Activated T-helper 1 cell treated with anti-CD3 and anti-CD28 coated beads, Interleukin-12 subunit alpha, Interleukin-12 subunit beta, Interleukin-2, Interleukin-4 antibody, amounts not matched to agents 30 ng/mL and 10 ng/mL and 1 ng/mL, durations not matched to agents 14 hours and 24 hours and 36 hours (primary cell): ENCODE measurements around the gene WWTR1. TPM values are rescaled to one million over a fixed set of nuclear protein-coding genes. Genes with fewer than 3 reads are reported as not detected.

Experiments used
- DNase-seq: peaks from one replicate; pipeline ENCODE4 v3.0.0; 2021; ENCODE audit warnings: low spot score
- H3K27ac Mint-ChIP-seq: one replicate; pipeline ENCODE4 v1.8.0; 2021; ENCODE audit warnings: mild to moderate bottlenecking, mixed read lengths
- H3K27me3 Mint-ChIP-seq: one replicate; pipeline ENCODE4 v1.8.0; 2022; ENCODE audit warnings: mild to moderate bottlenecking, moderate library complexity, mixed read lengths; ENCODE audit not compliant: insufficient read depth
- H3K36me3 Mint-ChIP-seq: one replicate; pipeline ENCODE4 v1.8.0; 2021; ENCODE audit warnings: low read depth, mixed read lengths
- H3K4me1 Mint-ChIP-seq: one replicate; pipeline ENCODE4 v1.8.0; 2021; ENCODE audit warnings: low read depth, mixed read lengths
- H3K4me3 Mint-ChIP-seq: one replicate; pipeline ENCODE4 v1.8.0; 2021; ENCODE audit warnings: mild to moderate bottlenecking, moderate library complexity, mixed read lengths
- H3K9me3 Mint-ChIP-seq: one replicate; pipeline ENCODE4 v1.8.0; 2021; ENCODE audit warnings: mixed read lengths
- intact Hi-C: fragments of 100-400 bp; cut with micrococcal nuclease; formaldehyde crosslinking; loops from one replicate; pipeline ENCODE4 v1.15.1; 2024
- total RNA-seq: library from RNA; stranded (reverse); gene quantifications from 2 replicates; pipeline ENCODE4 v1.2.3, GENCODE V29; 2022

WWTR1 gene
- total RNA-seq, 1 donor from 2014 or later = 0.57 TPM

- Mint-ChIP-seq H3K36me3 (peaks cover 2% of the 10 kb centered on the region), H3K27me3 (peaks cover 20% of the 10 kb centered on the region), H3K27ac (no peak overlapping the region), H3K4me3 (no peak overlapping the region), H3K9me3 (no peaks in the 10 kb centered on the region), H3K4me1 (no peaks in the 10 kb centered on the region)
- intact Hi-C loops = no loop called here
- DNase-seq = no peak
These were observed 27.0 kb downstream of the WWTR1 start for GRCh38 chr3:149630806-149631205.

GRCh38 chr3:149628957-149629670 lies 28.7 kb downstream of the WWTR1 start:
- peaks cover under 1% of the 10 kb centered on the region for H3K4me1 Mint-ChIP-seq
- no peaks in the 10 kb centered on the region for H3K9me3 Mint-ChIP-seq
- intact Hi-C loops = no loop called here
- no peak overlapping the region for H3K27ac Mint-ChIP-seq
- H3K36me3 Mint-ChIP-seq = no peaks in the 10 kb centered on the region
- DNase-seq = no peak
- H3K4me3 Mint-ChIP-seq = no peak overlapping the region
- peaks cover 16% of the 10 kb centered on the region for H3K27me3 Mint-ChIP-seq

- no peak overlapping the region for H3K4me3 Mint-ChIP-seq
- no peak overlapping the region for H3K27ac Mint-ChIP-seq
- no peak for DNase-seq
- H3K9me3 Mint-ChIP-seq = no peaks in the 10 kb centered on the region
- intact Hi-C loops = no loop called here
- peaks cover 10% of the 10 kb centered on the region for H3K27me3 Mint-ChIP-seq
- H3K36me3 Mint-ChIP-seq = no peaks in the 10 kb centered on the region
- peaks cover 11% of the 10 kb centered on the region for H3K4me1 Mint-ChIP-seq
These were observed 31.2 kb downstream of the WWTR1 start for GRCh38 chr3:149626671-149627070.

GRCh38 chr3:149625795-149626194 lies 32.0 kb downstream of the WWTR1 start:
- Mint-ChIP-seq H3K4me1 (peaks cover 19% of the 10 kb centered on the region), H3K36me3 (no peaks in the 10 kb centered on the region), H3K9me3 (no peaks in the 10 kb centered on the region), H3K27ac (no peak overlapping the region), H3K27me3 (peaks cover 8% of the 10 kb centered on the region), H3K4me3 (no peak overlapping the region)
- intact Hi-C loops = no loop called here
- DNase-seq = no peak

- Mint-ChIP-seq H3K4me3 (no peak overlapping the region), H3K36me3 (peaks cover 3% of the 10 kb centered on the region), H3K9me3 (no peaks in the 10 kb centered on the region), H3K27me3 (peaks cover 5% of the 10 kb centered on the region), H3K27ac (no peak overlapping the region), H3K4me1 (peaks cover 31% of the 10 kb centered on the region)
- no peak for DNase-seq
- intact Hi-C loops = loop anchor here (5.0 kb wide), 1 partner anchor 1138 kb away; the partner anchor contains the start of gene SIAH2
These were observed 34.0 kb downstream of the WWTR1 start for GRCh38 chr3:149623824-149624223.

GRCh38 chr3:149621218-149622005 lies 36.4 kb downstream of the WWTR1 start:
- intact Hi-C loops = loop anchor here (1.0 to 5.0 kb wide), 4 partner anchors 35 to 1141 kb away; partner anchors contain the start of gene SIAH2
- peak overlapping the region; percentile 2 for H3K27ac Mint-ChIP-seq

GRCh38 chr3:149620291-149621020 lies 37.4 kb downstream of the WWTR1 start:
- Mint-ChIP-seq H3K4me1 (peaks cover 31% of the 10 kb centered on the region), H3K27ac (peak overlapping the region; percentile 50), H3K36me3 (peaks cover 3% of the 10 kb centered on the region), H3K4me3 (no peak overlapping the region), H3K9me3 (no peaks in the 10 kb centered on the region), H3K27me3 (peaks cover 7% of the 10 kb centered on the region)
- DNase-seq = no peak
- intact Hi-C loops = loop anchor here (1.0 to 5.0 kb wide), 6 partner anchors 36 to 1142 kb away; partner anchors contain the start of gene SIAH2

More at GRCh38 chr3:149621218-149622005, 36.4 kb downstream of the WWTR1 start:
- Mint-ChIP-seq H3K36me3 (peaks cover 3% of the 10 kb centered on the region), H3K4me1 (peaks cover 31% of the 10 kb centered on the region), H3K9me3 (no peaks in the 10 kb centered on the region), H3K27me3 (peaks cover 10% of the 10 kb centered on the region), H3K4me3 (no peak overlapping the region)
- DNase-seq = no peak

GRCh38 chr3:149619136-149619535 lies 38.7 kb downstream of the WWTR1 start:
- peaks cover 3% of the 10 kb centered on the region for H3K36me3 Mint-ChIP-seq
- H3K9me3 Mint-ChIP-seq = no peaks in the 10 kb centered on the region
- H3K4me1 Mint-ChIP-seq = peaks cover 31% of the 10 kb centered on the region
- H3K4me3 Mint-ChIP-seq = no peak overlapping the region
- intact Hi-C loops = no loop called here
- no peak overlapping the region for H3K27ac Mint-ChIP-seq
- DNase-seq = no peak
- H3K27me3 Mint-ChIP-seq = peaks cover 13% of the 10 kb centered on the region

GRCh38 chr3:149618151-149619123 lies 39.4 kb downstream of the WWTR1 start:
- intact Hi-C loops = no loop called here
- H3K4me1 Mint-ChIP-seq = peaks cover 24% of the 10 kb centered on the region
- peaks cover 3% of the 10 kb centered on the region for H3K36me3 Mint-ChIP-seq
- no peak overlapping the region for H3K27ac Mint-ChIP-seq
- peaks cover 16% of the 10 kb centered on the region for H3K27me3 Mint-ChIP-seq
- DNase-seq = no peak
- H3K9me3 Mint-ChIP-seq = no peaks in the 10 kb centered on the region
- H3K4me3 Mint-ChIP-seq = no peak overlapping the region

- intact Hi-C loops = no loop called here
- Mint-ChIP-seq H3K4me3 (no peak overlapping the region), H3K9me3 (no peaks in the 10 kb centered on the region), H3K36me3 (peaks cover 3% of the 10 kb centered on the region), H3K4me1 (peaks cover 11% of the 10 kb centered on the region), H3K27me3 (peaks cover 16% of the 10 kb centered on the region), H3K27ac (no peak overlapping the region)
- DNase-seq = no peak
These were observed 42.0 kb downstream of the WWTR1 start for GRCh38 chr3:149615731-149616221.

GRCh38 chr3:149613988-149614387 lies 43.8 kb downstream of the WWTR1 start:
- Mint-ChIP-seq H3K36me3 (no peaks in the 10 kb centered on the region), H3K27ac (no peak overlapping the region), H3K9me3 (no peaks in the 10 kb centered on the region), H3K27me3 (peaks cover 18% of the 10 kb centered on the region), H3K4me1 (peaks cover 10% of the 10 kb centered on the region), H3K4me3 (no peak overlapping the region)
- no peak for DNase-seq
- intact Hi-C loops = no loop called here

- Mint-ChIP-seq H3K27ac (no peak overlapping the region), H3K27me3 (peaks cover 13% of the 10 kb centered on the region), H3K36me3 (no peaks in the 10 kb centered on the region), H3K4me3 (no peak overlapping the region), H3K4me1 (peaks cover 10% of the 10 kb centered on the region), H3K9me3 (no peaks in the 10 kb centered on the region)
- intact Hi-C loops = no loop called here
- no peak for DNase-seq
These were observed 45.4 kb downstream of the WWTR1 start for GRCh38 chr3:149612456-149612855.
